ENCODE results near the gene PHC3.
"Not testable (repeated sequence)": the region's sequence is repeated elsewhere in the genome, so short reads cannot be mapped to it uniquely, and the experiment has no call there.

Gene PHC3

GRCh38 chr3:170117134-170117533 lies 64.4 kb downstream of the PHC3 start:
- DNase-seq (ENCODE audit: low spot score) = peak; percentile 46

GRCh38 chr3:170114165-170114564 lies 67.4 kb downstream of the PHC3 start:
- DNase-seq (ENCODE audit: low spot score) = not testable (repeated sequence)

DNA sequence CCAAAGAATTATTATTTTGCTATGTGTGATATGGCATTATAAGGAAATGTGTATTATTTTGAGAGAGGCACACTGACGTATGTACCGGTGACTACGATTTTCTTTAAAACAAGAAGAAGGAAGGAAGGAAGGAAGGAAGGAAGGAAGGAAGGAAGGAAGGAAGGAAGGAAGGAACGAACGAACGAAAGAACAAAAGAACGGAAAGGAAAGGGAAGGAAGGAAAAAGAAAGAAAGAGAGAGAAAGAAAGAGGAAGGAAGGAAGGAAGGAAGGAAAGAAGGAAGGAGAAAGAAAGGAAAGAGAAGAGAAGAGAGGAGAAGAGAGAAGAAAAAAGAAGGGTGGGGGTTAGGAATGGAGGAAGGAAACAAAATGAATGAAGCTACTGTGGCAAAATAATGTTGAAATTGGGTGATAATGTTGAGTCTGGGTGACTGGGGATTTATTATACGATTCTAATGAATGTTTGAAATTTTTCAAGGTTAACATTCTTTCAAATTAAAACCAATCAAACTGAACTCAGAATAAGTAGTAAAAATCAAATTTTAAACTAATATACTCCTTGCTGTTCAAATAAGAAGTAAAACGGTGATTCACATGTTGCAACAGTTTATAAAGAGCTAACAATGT lies 70.3 kb downstream of the PHC3 start:
- no peak for DNase-seq (ENCODE audit: low spot score)

DNA sequence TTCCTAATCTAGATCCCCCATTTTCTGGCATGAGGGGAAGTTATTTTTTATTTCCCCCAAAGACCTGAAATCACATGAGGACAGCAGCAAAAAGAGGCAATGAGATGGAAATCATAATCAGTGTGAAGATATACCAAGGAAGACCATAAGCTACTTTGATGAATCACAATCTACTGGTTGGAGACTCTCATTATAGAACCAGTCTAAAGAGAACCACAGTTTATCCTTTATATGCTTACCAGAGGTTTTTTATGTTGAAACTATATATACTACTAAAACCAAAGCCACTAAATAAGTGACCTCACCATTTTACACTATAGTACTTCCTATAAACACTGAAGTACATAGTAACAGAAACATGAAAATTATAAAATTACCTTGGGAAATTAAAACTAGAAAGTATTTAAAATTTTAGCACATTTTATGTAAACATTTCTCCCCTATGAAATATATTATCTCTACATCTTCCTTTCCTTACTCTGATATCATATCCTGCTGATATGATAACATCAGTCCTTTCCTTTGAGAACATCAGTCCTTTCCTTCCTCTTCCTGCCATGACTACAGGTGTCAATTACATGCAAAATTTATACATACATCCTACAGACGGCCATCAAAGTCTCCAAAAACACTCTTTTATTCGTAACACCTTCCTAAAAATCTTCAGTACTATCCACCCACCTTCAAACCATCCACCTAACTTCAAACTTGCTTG lies 71.8 kb downstream of the PHC3 start:
- no peak for DNase-seq (ENCODE audit: low spot score)

DNA sequence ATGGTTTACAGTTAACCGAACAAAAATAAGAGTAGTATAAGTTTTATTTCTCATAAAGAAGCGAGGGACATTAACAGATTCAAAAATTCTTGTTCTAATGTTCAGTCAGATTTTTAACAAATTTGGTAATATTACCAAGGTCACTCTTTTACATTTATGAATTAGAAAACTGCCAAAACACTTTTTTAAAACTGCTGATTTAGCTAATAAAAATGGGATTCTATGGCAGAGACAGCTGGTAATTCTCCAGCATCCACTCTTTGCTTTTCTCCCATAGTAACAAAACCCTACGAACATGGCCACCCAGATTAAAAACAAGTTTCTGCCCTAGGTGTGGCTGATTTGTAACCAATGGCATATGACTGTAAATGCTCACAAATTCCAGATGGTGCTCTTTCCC lies 72.6 kb downstream of the PHC3 start:
- DNase-seq (ENCODE audit: low spot score) = no peak

- DNase-seq (ENCODE audit: low spot score) = no peak
These were observed 73.6 kb downstream of the PHC3 start for GRCh38 chr3:170107941-170108340.

- DNase-seq (ENCODE audit: low spot score) = no peak
These were observed 79.1 kb downstream of the PHC3 start for GRCh38 chr3:170102431-170102830.

DNA sequence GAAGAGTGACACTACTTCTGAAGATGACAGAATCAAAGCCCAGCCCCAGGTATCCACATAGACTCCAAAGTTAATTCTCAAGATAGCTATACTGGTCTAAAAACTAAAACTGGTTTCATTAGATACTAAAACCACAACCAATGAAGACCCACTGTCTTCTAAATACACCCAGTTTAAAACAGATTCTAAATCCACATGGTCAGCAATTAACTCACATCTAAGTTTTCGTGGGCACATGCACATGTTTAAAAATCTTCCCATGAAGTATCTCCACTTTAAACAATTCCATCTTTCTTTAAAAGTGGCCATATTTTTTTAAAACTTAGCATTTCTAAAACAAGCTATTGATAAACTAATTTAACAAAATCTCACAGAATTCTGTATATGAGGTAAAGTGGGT lies 80.6 kb downstream of the PHC3 start:
- no peak for DNase-seq (ENCODE audit: low spot score)

GRCh38 chr3:170098753-170099152 lies 82.8 kb downstream of the PHC3 start:
- no peak for DNase-seq (ENCODE audit: low spot score)

DNA sequence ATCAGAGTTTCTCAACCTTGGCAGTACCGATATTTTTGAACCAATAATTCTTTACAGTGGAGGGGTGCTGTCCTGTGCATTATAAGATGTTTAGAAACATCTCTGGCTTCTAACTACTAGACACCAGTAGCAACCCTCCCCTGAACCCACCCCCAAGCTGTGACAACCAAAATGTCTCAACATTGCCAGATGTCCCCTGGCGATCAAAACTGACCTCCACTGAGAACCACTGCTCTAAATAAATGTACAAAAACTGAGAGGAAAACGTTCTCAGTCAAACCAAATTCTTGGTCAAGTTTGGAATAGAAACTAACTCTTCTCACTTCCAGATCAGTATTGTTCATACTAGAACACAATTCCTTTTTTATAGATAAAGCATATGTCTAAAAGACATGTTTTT lies 85.2 kb downstream of the PHC3 start:
- DNase-seq (ENCODE audit: low spot score) = no peak

- no peak for DNase-seq (ENCODE audit: low spot score)
These were observed 85.8 kb downstream of the PHC3 start for GRCh38 chr3:170095771-170096170.

DNA sequence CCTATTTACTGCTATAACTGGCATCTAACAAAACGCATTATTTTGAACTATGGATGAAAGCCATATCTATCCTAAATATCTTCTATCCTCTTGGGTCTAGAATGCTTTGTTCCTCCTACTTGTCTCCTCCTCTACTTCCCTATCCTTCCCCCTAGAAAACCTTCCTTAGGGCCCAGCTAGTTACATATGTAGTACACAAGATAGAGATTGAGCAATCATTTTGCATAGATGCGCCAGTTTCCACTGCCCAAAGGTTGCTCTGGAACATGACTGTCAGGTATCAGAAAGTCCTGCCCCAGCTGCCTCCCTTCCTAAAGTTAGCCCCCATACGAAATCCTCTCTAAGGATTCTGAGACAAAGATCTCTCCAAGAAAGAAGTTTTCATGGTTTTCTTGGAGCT lies 88.6 kb downstream of the PHC3 start:
- DNase-seq (ENCODE audit: low spot score) = no peak

GRCh38 chr3:170090601-170090981 lies 90.9 kb downstream of the PHC3 start:
- DNase-seq (ENCODE audit: low spot score) = no peak

- DNase-seq (ENCODE audit: low spot score) = no peak
These were observed 91.5 kb downstream of the PHC3 start for GRCh38 chr3:170089862-170090600.

DNA sequence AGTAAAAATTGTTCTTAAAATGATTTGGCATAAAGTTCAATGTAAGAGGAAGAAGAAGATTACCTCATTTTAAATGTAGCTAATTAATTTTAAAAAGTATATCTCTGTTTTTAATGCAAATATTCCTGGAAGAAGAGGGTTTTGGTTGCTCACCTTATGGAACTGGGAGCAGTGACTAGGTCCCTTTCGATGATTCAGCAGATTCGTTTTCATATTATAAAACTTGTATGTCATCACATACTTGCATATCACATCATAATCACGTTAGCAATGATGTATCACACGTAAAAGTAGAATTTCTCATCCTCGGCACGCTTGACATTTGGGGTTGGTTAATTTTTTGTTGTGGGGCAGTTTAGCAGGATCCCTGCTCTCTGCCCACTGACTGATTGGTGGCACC lies 96.1 kb downstream of the PHC3 start:
- DNase-seq (ENCODE audit: low spot score) = peak; percentile 22

- DNase-seq (ENCODE audit: low spot score) = no peak
These were observed 98.2 kb downstream of the PHC3 start for GRCh38 chr3:170083343-170083742.

GRCh38 chr3:170081079-170081741 lies 100.3 kb downstream of the PHC3 start:
- DNase-seq (ENCODE audit: low spot score) = no peak

GRCh38 chr3:170080605-170081004 lies 100.9 kb downstream of the PHC3 start:
- no peak for DNase-seq (ENCODE audit: low spot score)

- no peak for DNase-seq (ENCODE audit: low spot score)
These were observed 101.9 kb downstream of the PHC3 start for GRCh38 chr3:170079536-170080165.

DNA sequence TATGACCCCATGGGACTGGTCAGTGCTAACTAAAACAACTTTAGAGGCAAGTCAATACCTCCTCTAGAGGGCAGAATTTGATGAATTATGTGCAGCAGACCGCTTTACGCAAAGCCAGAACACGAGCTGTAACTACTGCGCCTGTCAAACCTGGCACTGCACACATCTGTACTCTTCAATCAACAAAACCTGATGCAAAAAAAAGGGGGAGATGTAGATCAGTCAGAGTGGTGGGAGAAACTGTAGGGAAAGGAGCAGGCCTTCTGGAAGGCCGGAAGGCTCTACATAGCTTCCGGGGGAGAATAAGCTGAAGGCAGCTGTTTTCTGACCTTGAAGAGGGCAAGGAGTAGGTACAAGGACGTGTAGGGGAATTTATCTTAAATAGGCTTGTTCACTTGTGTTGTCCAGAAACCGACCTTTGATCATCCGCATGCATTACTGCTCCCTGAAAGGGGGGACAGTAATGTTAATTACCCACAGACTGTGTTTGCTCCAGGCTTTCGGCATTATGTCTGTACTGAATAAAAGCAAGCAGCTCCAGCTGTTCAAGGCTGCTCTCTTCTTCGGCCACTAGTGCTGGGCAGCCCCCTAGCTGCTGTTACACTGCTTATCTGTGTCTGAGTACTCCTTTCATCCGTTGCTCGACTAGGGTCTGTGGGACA lies 102.8 kb downstream of the PHC3 start:
- DNase-seq (ENCODE audit: low spot score) = no peak

DNA sequence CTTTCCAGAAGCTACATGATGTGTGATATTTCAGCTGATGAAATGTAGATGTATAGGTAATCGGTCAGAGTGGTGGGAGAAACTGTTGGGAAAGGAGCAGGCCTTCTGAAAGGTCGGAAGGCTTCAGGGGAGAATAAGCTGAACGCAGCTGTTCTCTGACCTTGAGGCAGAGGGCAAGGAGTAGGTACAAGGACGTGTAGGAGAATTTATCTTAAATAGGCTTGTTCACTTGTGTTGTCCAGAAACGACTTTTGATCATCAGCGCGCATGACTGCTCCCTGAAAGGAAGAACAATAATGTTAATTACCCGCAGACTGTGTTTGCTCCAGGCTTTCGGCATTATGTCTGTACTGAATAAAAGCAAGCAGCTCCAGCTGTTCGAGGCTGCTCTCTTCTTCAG lies 104.2 kb downstream of the PHC3 start:
- DNase-seq (ENCODE audit: low spot score) = no peak

- DNase-seq (ENCODE audit: low spot score) = no peak
These were observed 104.8 kb downstream of the PHC3 start for GRCh38 chr3:170076715-170077238.

Data from RKO (cell line).